GM21515 (cell line): ENCODE measurements around the gene CXCL13.
"Not testable (repeated sequence)": the region's sequence is repeated elsewhere in the genome, so short reads cannot be mapped to it uniquely, and the experiment has no call there.

Experiments used
- ATAC-seq: cut with Tn5 transposase; IDR thresholded peaks from one replicate; pipeline ENCODE4 v1.9.1; 2021; ENCODE audit not compliant: unreplicated experiment

The CXCL13 gene

GRCh38 chr4:77605210-77605902 lies at the start of gene CXCL13:
CXCL13 (plus strand) TSS chr4:77605820; CDS start chr4:77605866, 46 bp downstream.
- ATAC-seq: no peak

DNA sequence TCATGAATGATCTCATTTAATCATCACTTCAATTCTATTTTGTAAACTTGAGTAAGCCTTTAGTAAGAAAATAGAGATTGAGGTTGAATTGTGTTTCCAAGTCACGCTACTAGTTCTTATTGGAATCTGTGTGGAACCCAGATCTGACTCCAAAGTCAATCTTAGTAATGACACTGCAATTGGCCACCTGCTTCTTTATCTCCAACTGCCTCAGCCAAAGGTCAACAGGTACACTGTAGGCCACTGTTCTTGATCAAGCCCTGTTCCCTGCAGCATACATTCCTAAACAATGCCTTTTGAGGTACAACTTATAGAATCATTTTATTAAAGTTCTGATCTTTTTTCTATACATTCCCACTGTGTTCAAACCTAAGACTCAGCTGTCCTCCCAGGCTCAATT lies 45.5 kb upstream of the CXCL13 start:
- no peak for ATAC-seq

- ATAC-seq: not testable (repeated sequence)
Observed at GRCh38 chr4:77561720-77562119, 43.9 kb upstream of the CXCL13 start.

GRCh38 chr4:77564231-77564630 lies 41.4 kb upstream of the CXCL13 start:
- ATAC-seq: no peak

- no peak for ATAC-seq
Observed at GRCh38 chr4:77566148-77566547, 39.5 kb upstream of the CXCL13 start.

DNA sequence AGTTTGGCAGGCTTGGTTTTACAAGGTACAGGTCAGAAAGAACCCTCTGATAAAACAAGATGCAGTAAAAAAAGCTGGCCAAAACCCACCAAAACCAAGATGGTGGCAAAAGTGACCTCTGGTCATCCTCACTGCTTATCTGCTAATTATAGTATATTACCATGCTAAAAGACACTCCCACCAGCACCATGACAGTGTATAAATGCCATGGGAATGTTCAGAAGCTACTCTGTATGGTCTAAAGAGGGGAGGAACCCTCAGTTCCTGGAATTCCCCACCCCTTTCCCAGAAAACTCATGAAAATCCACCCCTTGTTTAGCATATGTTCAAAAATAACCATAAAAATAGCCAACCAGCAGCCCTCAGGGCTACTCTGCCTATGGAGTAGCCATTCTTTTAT lies 38.1 kb upstream of the CXCL13 start:
- ATAC-seq: no peak

- ATAC-seq: not testable (repeated sequence)
Observed at GRCh38 chr4:77570508-77571214, 35.0 kb upstream of the CXCL13 start.

DNA sequence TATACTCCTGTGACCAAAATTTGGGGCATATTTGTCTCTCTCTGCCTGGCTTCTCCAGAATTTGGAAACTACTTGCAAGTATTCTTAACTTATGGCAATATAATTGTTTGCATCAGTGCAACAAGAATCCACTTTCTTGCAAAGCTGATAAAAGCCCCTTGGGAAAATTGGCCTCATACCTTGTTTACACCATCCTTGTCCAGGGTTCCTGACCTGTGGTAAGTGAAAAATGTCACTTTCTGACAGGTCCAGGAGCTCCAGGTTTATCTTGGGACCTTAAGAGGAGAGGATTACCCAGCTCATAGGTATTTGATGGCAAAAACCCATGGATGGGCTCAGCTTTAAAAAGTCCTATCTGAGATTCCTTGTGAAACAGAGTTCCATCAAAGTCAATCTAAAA lies 29.3 kb upstream of the CXCL13 start:
- no peak for ATAC-seq

DNA sequence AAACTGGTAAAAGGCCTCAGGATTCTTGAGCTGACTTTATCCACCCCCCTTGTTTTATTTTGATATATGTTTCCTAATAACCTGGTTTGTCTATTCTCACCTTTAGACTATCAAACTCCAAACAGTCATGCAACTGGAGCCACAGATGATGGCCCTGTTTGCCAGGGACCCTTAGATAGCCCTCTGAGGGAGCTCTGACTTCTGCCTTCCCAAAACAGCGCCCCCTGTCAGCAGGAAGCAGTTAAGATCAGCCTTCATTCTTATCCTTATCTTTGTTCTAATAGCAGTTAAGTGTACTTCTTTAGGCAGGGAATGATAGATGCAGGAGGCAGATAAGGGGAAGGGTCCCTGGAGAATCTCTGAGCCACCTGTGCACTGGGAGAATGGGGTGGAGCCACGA lies 27.5 kb upstream of the CXCL13 start:
- ATAC-seq: no peak

- no peak for ATAC-seq
Observed at GRCh38 chr4:77579406-77580076, 26.1 kb upstream of the CXCL13 start.

DNA sequence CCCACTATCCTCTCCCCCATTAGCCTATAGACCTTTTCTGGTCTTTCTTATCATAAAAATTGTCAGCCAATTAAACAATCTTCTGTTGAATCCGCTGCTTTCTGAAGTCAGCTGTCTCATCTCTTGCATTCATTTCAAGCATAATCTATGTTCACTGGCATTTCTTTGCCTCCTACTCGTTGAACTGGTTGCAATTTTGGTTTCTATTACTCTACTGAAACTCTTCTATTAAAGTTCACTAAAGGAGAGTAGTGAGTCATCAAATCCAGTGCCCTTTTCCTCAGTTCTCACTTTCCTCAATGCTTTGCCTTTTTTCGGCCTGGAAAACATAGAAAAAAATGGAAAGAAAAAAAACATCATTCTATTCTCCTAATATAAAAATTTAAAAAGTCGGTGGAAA lies 23.9 kb upstream of the CXCL13 start:
- ATAC-seq: no peak

- no peak for ATAC-seq
Observed at GRCh38 chr4:77582156-77582555, 23.5 kb upstream of the CXCL13 start.

GRCh38 chr4:77582711-77583110 lies 22.9 kb upstream of the CXCL13 start:
- no peak for ATAC-seq

GRCh38 chr4:77586951-77587383 lies 18.7 kb upstream of the CXCL13 start:
- ATAC-seq: peak; percentile 98

GRCh38 chr4:77590482-77590881 lies 15.1 kb upstream of the CXCL13 start:
- no peak for ATAC-seq

- no peak for ATAC-seq
Observed at GRCh38 chr4:77591532-77591931, 14.1 kb upstream of the CXCL13 start.

DNA sequence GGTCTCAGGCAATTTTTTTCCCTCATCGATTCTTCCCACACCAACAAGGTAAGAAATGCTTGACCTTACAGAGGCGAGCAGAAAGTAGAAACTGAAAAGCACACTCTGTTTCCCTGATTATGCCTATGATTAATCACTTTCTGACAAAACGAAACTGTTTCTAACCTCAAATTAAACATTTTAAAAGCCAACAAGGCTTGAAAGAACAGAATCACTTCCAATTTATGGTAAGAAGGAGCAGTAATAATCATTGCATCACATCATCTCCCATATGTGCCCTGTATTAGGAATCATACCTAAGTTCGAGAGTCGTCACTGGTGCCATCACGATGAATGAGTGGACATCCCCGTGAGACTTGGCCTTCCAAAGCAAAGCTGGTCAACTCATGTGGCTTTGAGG lies 12.5 kb upstream of the CXCL13 start:
- no peak for ATAC-seq

GRCh38 chr4:77593993-77594392 lies 11.6 kb upstream of the CXCL13 start:
- no peak for ATAC-seq

GRCh38 chr4:77595364-77595973 lies 10.2 kb upstream of the CXCL13 start:
- ATAC-seq: no peak

DNA sequence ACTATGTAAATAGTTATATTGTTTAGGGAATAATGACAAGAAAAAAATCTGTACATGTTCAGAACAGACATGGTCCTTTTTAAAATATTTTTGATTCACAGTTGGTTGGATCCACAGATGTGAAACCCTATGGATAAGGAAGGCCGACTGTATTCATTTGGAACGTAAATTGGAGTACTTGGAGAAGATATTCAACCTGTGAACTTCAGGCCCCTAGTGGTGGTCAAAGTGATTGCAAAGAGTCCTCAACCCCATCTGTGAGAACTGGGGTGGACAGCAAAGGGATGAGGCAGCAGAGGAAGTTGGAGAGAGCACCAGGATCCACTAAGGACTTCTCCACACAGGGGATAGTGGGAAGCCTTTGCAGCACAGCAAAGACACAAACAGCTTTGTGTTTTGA lies 6.2 kb upstream of the CXCL13 start:
- ATAC-seq: no peak
